PC-9 (cell line): Measurements from ENCODE around the gene PDE8A. TPM values are rescaled to one million over a fixed set of nuclear protein-coding genes. Genes with fewer than 3 reads are reported as not detected.

Experiments
- BruUV-seq: library from RNA; stranded (reverse); fragments of 400-500 nt; replicated peaks from 2 replicates; lab custom pipeline; 2021; lab: Mats Ljungman, UMichigan
- CTCF ChIA-PET: fragments of 300-600 bp; sonication (Branson Sonifier 250); formaldehyde crosslinking; loops from one replicate; lab custom pipeline; 2022; ENCODE audit warnings: antibody characterized with exemption; lab: Charles Lee
- POLR2A ChIA-PET: fragments of 300-600 bp; sonication (Branson Sonifier 250); formaldehyde crosslinking; loops from one replicate; lab custom pipeline; 2022; ENCODE audit warnings: antibody characterized with exemption; ENCODE audit not compliant: unreplicated experiment; lab: Charles Lee
- DNase-seq, 2 experiments: peaks; one replicate each; pipeline versions ENCODE4 v3.0.0 to v3.0.0-alpha.2; 2015 to 2022; ENCODE audit warnings: mixed read lengths in 1 of 2
- H2AFZ ChIP-seq: fragments of 200-600 bp; sonication (generic); 2 replicates; pipeline ENCODE4 v1.8.1; 2017; ENCODE audit warnings: antibody characterized with exemption
- H3F3A ChIP-seq: fragments of 200-600 bp; sonication (generic); 2 replicates; pipeline ENCODE4 v1.8.1; 2017; ENCODE audit warnings: antibody characterized with exemption, mild to moderate bottlenecking, low read depth; ENCODE audit not compliant: insufficient read depth
- H3K27ac ChIP-seq: fragments of 200-600 bp; sonication (generic); 2 replicates; pipeline ENCODE4 v1.6.1; 2016; ENCODE audit warnings: mixed run types
- H3K27me3 ChIP-seq: fragments of 200-600 bp; sonication (generic); 2 replicates; pipeline ENCODE4 v1.6.1; 2016; ENCODE audit warnings: low read depth, mixed run types; ENCODE audit not compliant: insufficient read depth
- H3K36me3 ChIP-seq: fragments of 200-600 bp; sonication (generic); 2 replicates; pipeline ENCODE4 v1.6.1; 2016; ENCODE audit warnings: low read depth, mixed run types
- H3K4me1 ChIP-seq: fragments of 200-600 bp; sonication (generic); replicated peaks from 2 replicates; pipeline ENCODE4 v1.6.1; 2016; ENCODE audit warnings: mixed run types; ENCODE audit not compliant: insufficient read depth
- H3K4me2 ChIP-seq: fragments of 200-600 bp; sonication (generic); 2 replicates; pipeline ENCODE4 v1.6.1; 2017; ENCODE audit warnings: mixed run types
- H3K4me3 ChIP-seq: fragments of 200-600 bp; sonication (generic); 2 replicates; pipeline ENCODE4 v1.6.1; 2016; ENCODE audit warnings: mixed run types
- H3K79me2 ChIP-seq: fragments of 200-600 bp; sonication (generic); 2 replicates; pipeline ENCODE4 v1.6.1; 2017; ENCODE audit warnings: low read depth, mixed run types
- H3K9me2 ChIP-seq: fragments of 200-600 bp; sonication (generic); 2 replicates; pipeline ENCODE4 v1.8.1; 2017; ENCODE audit warnings: mild to moderate bottlenecking; ENCODE audit not compliant: insufficient read depth
- H3K9me3 ChIP-seq: fragments of 200-600 bp; sonication (generic); 2 replicates; pipeline ENCODE4 v1.8.1; 2016; ENCODE audit warnings: low read depth; ENCODE audit not compliant: insufficient read depth
- H4K20me1 ChIP-seq: fragments of 200-600 bp; sonication (generic); 2 replicates; pipeline ENCODE4 v1.8.1; 2017; ENCODE audit not compliant: insufficient read depth
- CTCF ChIP-seq: fragments of 200-600 bp; sonication (generic); conservative IDR thresholded peaks from 2 replicates; pipeline ENCODE4 v1.6.1; 2017; ENCODE audit warnings: mixed run types, antibody characterized with exemption, mild to moderate bottlenecking, moderate library complexity
- EZH2 ChIP-seq: fragments of 200-600 bp; sonication (generic); IDR thresholded peaks from 2 replicates; pipeline ENCODE4 v1.8.0; 2017; ENCODE audit warnings: antibody characterized with exemption, low read depth
- intact Hi-C: fragments of 100-400 bp; cut with micrococcal nuclease; formaldehyde crosslinking; loops from one replicate; pipeline ENCODE4 v1.10.0; 2022; ENCODE audit not compliant: unreplicated experiment
- total RNA-seq: library from RNA; stranded (reverse); gene quantifications from 2 replicates; pipeline ENCODE4 v1.2.3, GENCODE V29; 2021

Gene PDE8A
- total RNA-seq, 1 experiment from 2014 or later = 47.3 TPM

GRCh38 chr15:84973492-84974460, 7.9 kb upstream of the PDE8A start:
- no peaks in the 10 kb centered on the region for H3K27me3 ChIP-seq
- CTCF ChIA-PET = no interaction called here
- H2AFZ ChIP-seq = no peak overlapping the region
- no peaks in the 10 kb centered on the region for H3F3A ChIP-seq
- BruUV-seq = no TSS peak
- no peaks in the 10 kb centered on the region for H3K4me1 ChIP-seq
- no peaks in the 10 kb centered on the region for H3K79me2 ChIP-seq
- no peak for DNase-seq
- POLR2A ChIA-PET = no interaction called here
- intact Hi-C loops = no loop called here
- no peaks in the 10 kb centered on the region for H3K9me2 ChIP-seq
- H3K27ac ChIP-seq = no peak overlapping the region
- H3K4me3 ChIP-seq = no peak overlapping the region
- TF ChIP-seq CTCF (no peak), EZH2 (no peak)
- no peak overlapping the region for H3K4me2 ChIP-seq
- H3K36me3 ChIP-seq = no peaks in the 10 kb centered on the region
- no peaks in the 10 kb centered on the region for H4K20me1 ChIP-seq
- no peaks in the 10 kb centered on the region for H3K9me3 ChIP-seq

- Histone ChIP-seq H3F3A (peaks cover 6% of the 10 kb centered on the region; the same call in 1 of the 2 replicates), H3K79me2 (no peaks in the 10 kb centered on the region), H2AFZ (no peak overlapping the region), H3K4me3 (no peak overlapping the region), H3K36me3 (no peaks in the 10 kb centered on the region), H3K27ac (no peak overlapping the region), H3K9me3 (no peaks in the 10 kb centered on the region), H3K9me2 (no peaks in the 10 kb centered on the region), H3K4me2 (no peak overlapping the region), H4K20me1 (no peaks in the 10 kb centered on the region), H3K4me1 (no peaks in the 10 kb centered on the region), H3K27me3 (no peaks in the 10 kb centered on the region)
- TF ChIP-seq EZH2 (no peak), CTCF (no peak)
- CTCF ChIA-PET = no interaction called here
- no peak for DNase-seq
- intact Hi-C loops = no loop called here
- POLR2A ChIA-PET = no interaction called here
- BruUV-seq = no TSS peak
Observed at GRCh38 chr15:84975871-84976351, 5.7 kb upstream of the PDE8A start.

- no peak for TF ChIP-seq CTCF
- Histone ChIP-seq H3K9me3 (no peaks in the 10 kb centered on the region), H3K4me2 (no peak overlapping the region), H3K79me2 (no peaks in the 10 kb centered on the region), H3K27me3 (no peaks in the 10 kb centered on the region), H2AFZ (no peak overlapping the region), H3K4me3 (no peak overlapping the region), H3K9me2 (no peaks in the 10 kb centered on the region), H3K36me3 (no peaks in the 10 kb centered on the region), H3F3A (peaks cover 6% of the 10 kb centered on the region; the same call in 1 of the 2 replicates), H3K27ac (no peak overlapping the region), H3K4me1 (no peaks in the 10 kb centered on the region), H4K20me1 (no peaks in the 10 kb centered on the region)
- BruUV-seq = no TSS peak
- no peak for DNase-seq
- ChIA-PET CTCF (no interaction called here), POLR2A (no interaction called here)
- intact Hi-C loops = no loop called here
Observed at GRCh38 chr15:84976746-84977345, 4.8 kb upstream of the PDE8A start.
